Activated T-cell treated with anti-CD3 and anti-CD28 coated beads, Interleukin-2, amount 50 U/mL, for 4 hours (primary cell): Measurements from ENCODE around the gene FREM1. TPM values are rescaled to one million over a fixed set of nuclear protein-coding genes. Genes with fewer than 3 reads are reported as not detected.

ENCODE experiments used
- ATAC-seq, 2 donors: fragments of 200-7000 bp; cut with Tn5 transposase; one replicate each; pipeline ENCODE4 v1.10.0; 2021
- DNase-seq: peaks from one replicate; pipeline ENCODE4 v3.0.0-alpha.2; 2020
- H3K27me3 Mint-ChIP-seq: one replicate; pipeline ENCODE4 v1.8.0; 2021; ENCODE audit warnings: low read depth, mixed read lengths
- H3K36me3 Mint-ChIP-seq: one replicate; pipeline ENCODE4 v1.8.0; 2022; ENCODE audit warnings: mixed read lengths; ENCODE audit not compliant: insufficient read depth
- H3K4me1 Mint-ChIP-seq: one replicate; pipeline ENCODE4 v1.8.0; 2021; ENCODE audit warnings: low read depth, mixed read lengths
- H3K4me3 Mint-ChIP-seq: one replicate; pipeline ENCODE4 v1.8.0; 2021; ENCODE audit warnings: mild to moderate bottlenecking, moderate library complexity, mixed read lengths
- H3K9me3 Mint-ChIP-seq: one replicate; pipeline ENCODE4 v1.8.0; 2021; ENCODE audit warnings: mixed read lengths
- total RNA-seq, 3 donors: library from RNA; stranded (reverse); gene quantifications; one replicate each; pipeline ENCODE4 v1.2.1, GENCODE V29; 2021

Gene FREM1
- total RNA-seq, 3 donors from 2014 or later: 0.11 to 0.14 TPM; not detected in 1

- Mint-ChIP-seq H3K4me1 (no peaks in the 10 kb centered on the region), H3K9me3 (no peaks in the 10 kb centered on the region), H3K4me3 (no peak overlapping the region), H3K27me3 (no peaks in the 10 kb centered on the region), H3K36me3 (no peaks in the 10 kb centered on the region)
- no peak for DNase-seq
- no peak for ATAC-seq
Observed at GRCh38 chr9:14903040-14903439, 7.2 kb downstream of the FREM1 start.

- no peaks in the 10 kb centered on the region for H3K36me3 Mint-ChIP-seq
- DNase-seq: no peak
- H3K4me3 Mint-ChIP-seq: no peak overlapping the region
Observed at GRCh38 chr9:14902561-14902960, 7.7 kb downstream of the FREM1 start.

GRCh38 chr9:14899815-14900193 lies 10.4 kb downstream of the FREM1 start:
- ATAC-seq (no peak), DNase-seq (no peak)
- H3K9me3 Mint-ChIP-seq: no peaks in the 10 kb centered on the region
- H3K27me3 Mint-ChIP-seq: no peaks in the 10 kb centered on the region
- no peaks in the 10 kb centered on the region for H3K4me1 Mint-ChIP-seq
- H3K36me3 Mint-ChIP-seq: no peaks in the 10 kb centered on the region
- no peak overlapping the region for H3K4me3 Mint-ChIP-seq

More at GRCh38 chr9:14902561-14902960, 7.7 kb downstream of the FREM1 start:
- no peaks in the 10 kb centered on the region for H3K27me3 Mint-ChIP-seq
- no peaks in the 10 kb centered on the region for H3K4me1 Mint-ChIP-seq
- ATAC-seq: no peak
- H3K9me3 Mint-ChIP-seq: no peaks in the 10 kb centered on the region

DNA sequence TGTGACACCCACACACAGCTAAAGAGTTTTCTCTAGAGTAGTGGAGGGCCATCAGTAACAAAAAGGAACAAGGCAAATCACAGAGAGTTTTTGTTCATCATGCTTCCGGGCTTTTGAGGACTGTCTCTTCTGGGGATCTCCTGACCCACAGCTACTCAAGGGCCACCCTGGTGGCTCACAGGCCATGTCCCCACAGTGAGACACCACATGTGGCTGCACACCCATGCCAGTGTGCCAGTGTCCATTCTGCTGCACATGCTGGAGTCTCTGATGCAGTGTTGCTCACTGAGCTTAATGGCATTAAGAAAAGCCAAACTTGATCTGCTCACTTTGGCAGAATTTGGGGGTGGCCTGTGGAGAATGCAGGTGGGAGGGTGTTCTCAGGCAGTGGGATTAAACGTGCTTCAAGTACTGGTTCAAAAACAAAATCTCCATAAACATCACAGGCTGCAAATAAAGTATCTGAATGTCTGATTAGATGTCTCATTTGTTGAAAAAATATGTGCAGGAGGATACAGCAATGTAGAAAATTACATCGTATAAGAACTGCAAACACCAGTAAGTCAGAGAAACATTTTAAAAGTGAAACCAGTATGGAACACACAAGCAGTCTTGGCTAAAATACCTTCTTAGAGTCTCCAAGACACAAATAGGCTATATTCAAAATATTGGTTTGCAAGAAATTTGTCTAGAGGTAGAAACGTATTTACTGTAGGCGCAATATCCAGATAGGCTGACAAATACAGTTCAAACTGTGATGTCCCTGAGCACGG lies 11.0 kb downstream of the FREM1 start:
- DNase-seq (no peak), ATAC-seq (no peak)
- H3K36me3 Mint-ChIP-seq: no peaks in the 10 kb centered on the region
- H3K9me3 Mint-ChIP-seq: no peaks in the 10 kb centered on the region
- no peak overlapping the region for H3K4me3 Mint-ChIP-seq
- H3K27me3 Mint-ChIP-seq: no peaks in the 10 kb centered on the region
- no peaks in the 10 kb centered on the region for H3K4me1 Mint-ChIP-seq

- H3K4me1 Mint-ChIP-seq: no peaks in the 10 kb centered on the region
- H3K27me3 Mint-ChIP-seq: no peaks in the 10 kb centered on the region
- no peak for ATAC-seq
- H3K4me3 Mint-ChIP-seq: no peak overlapping the region
- no peaks in the 10 kb centered on the region for H3K36me3 Mint-ChIP-seq
- no peaks in the 10 kb centered on the region for H3K9me3 Mint-ChIP-seq
- no peak for DNase-seq
Observed at GRCh38 chr9:14895806-14896205, 14.4 kb downstream of the FREM1 start.

- H3K4me1 Mint-ChIP-seq: no peaks in the 10 kb centered on the region
- H3K4me3 Mint-ChIP-seq: no peak overlapping the region
- H3K27me3 Mint-ChIP-seq: no peaks in the 10 kb centered on the region
- H3K36me3 Mint-ChIP-seq: no peaks in the 10 kb centered on the region
- H3K9me3 Mint-ChIP-seq: no peaks in the 10 kb centered on the region
- no peak for DNase-seq
- no peak for ATAC-seq
Observed at GRCh38 chr9:14893280-14893679, 16.9 kb downstream of the FREM1 start.

DNA sequence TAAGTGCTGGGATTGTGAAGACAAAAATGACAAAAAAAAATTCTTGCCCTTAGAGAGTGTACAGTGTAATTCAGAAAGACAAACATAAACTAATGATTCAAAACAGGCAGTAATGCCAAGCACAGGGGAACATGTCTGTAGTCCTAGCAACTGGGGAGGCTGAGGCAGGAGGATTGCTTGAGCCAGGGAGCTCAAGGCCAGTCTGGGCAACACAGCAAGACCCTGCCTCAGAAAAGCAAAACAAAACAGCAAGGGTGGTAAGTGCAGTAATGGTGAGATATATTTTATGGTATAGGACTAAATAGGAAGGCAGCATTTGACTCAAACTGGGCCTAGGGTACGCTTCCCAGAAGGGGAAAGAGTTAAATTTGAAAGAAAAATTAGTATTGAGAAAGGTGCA lies 18.9 kb downstream of the FREM1 start:
- Mint-ChIP-seq H3K4me3 (no peak overlapping the region), H3K4me1 (no peaks in the 10 kb centered on the region), H3K27me3 (no peaks in the 10 kb centered on the region), H3K9me3 (no peaks in the 10 kb centered on the region), H3K36me3 (no peaks in the 10 kb centered on the region)
- ATAC-seq: no peak
- no peak for DNase-seq

DNA sequence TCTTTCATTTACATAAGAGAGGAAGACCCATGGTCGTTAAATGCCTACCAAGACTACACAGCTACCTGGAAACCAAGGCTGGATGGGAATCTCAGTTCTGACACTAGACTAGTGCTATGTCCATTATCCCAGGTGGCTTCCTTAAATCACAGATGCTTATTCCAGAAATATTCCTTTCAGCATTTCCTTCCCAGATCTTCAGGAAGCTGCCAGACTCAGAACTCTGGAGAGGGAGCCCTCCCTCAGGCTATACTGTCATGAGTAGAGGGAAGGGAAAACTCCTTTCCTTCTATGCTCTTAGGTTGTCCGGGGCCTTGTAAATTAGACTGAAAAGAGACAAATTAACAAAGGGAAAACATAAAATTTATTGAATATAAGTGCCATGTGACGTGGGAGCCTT lies 20.8 kb downstream of the FREM1 start:
- DNase-seq (no peak), ATAC-seq (no peak)
- Mint-ChIP-seq H3K27me3 (peaks cover 2% of the 10 kb centered on the region), H3K4me3 (no peak overlapping the region), H3K4me1 (no peaks in the 10 kb centered on the region), H3K36me3 (no peaks in the 10 kb centered on the region), H3K9me3 (no peaks in the 10 kb centered on the region)

DNA sequence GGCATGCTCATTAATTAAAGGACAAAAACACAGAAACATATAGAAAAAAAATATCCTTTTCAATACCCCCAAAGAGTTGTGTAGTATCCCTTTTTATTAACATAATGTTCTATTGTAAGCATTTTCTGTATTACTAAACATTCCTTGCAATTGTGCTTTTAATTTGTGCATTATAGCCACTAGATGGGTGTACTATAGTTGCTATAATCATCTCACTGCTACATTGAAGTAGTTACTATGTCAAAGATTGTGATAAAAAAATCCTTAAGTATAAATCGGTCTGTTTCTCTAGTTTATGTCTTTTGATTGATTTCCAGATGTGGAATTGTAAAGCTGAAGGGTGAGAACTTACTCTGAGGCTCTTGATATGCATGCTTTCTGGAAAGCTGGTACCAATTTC lies 21.4 kb downstream of the FREM1 start:
- no peak for DNase-seq
- Mint-ChIP-seq H3K4me1 (no peaks in the 10 kb centered on the region), H3K9me3 (no peaks in the 10 kb centered on the region), H3K36me3 (no peaks in the 10 kb centered on the region), H3K4me3 (no peak overlapping the region), H3K27me3 (peaks cover 2% of the 10 kb centered on the region)
- ATAC-seq: no peak

GRCh38 chr9:14888272-14888671 lies 22.0 kb downstream of the FREM1 start:
- ATAC-seq (no peak), DNase-seq (no peak)
- Mint-ChIP-seq H3K4me3 (no peak overlapping the region), H3K27me3 (peaks cover 3% of the 10 kb centered on the region), H3K4me1 (no peaks in the 10 kb centered on the region), H3K9me3 (no peaks in the 10 kb centered on the region), H3K36me3 (no peaks in the 10 kb centered on the region)

DNA sequence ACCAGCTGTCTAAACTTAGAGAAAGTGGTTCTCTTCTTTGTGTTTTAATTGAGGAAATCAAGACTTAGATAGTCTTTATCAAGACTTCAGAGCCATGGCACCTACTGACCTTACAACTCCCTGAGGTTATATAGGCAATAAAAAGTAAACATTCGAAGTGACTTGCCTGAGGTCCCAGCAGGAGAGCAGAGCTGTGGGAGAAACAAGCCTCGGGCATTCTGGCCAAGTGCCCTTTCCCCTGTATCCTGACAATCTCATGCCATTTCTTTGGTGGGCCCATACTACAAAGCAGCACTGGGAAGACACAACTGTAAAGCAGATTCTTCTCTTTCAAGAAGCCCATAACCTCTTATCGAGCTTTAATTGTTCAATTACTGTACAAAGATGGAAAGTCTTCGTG lies 23.1 kb downstream of the FREM1 start:
- Mint-ChIP-seq H3K36me3 (no peaks in the 10 kb centered on the region), H3K4me1 (no peaks in the 10 kb centered on the region), H3K4me3 (no peak overlapping the region), H3K27me3 (peaks cover 4% of the 10 kb centered on the region), H3K9me3 (no peaks in the 10 kb centered on the region)
- no peak for ATAC-seq
- no peak for DNase-seq

DNA sequence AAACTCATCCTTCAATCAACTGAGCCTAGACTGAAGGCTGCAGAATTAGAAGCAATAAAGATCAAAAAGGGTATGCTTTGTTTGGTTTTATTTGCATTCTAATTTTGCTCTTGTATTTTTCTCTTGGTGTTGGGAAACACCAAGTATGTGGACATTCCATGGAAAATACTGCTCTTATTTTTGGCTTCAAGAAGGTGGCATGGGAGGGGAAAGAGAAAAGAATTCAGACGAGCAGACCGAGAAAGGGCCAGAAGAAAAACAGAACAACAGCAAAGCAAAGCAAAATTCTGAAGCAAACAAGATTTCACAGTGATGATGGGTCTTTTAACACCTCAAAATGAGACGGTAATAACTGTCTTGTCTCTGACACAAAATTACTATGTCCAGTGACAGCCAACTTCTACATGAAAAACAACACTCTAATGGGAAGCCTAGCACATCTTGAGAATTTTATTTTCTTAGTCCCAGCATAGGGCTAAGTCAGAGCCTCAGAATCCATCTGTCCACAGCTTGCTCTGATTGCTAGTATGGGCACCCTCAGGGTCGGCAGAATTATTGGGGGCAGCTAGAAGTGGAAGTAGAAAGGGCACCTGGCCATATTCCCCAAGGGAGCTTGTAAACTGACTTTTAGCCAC lies 26.8 kb downstream of the FREM1 start:
- no peak for DNase-seq
- Mint-ChIP-seq H3K27me3 (peaks cover 4% of the 10 kb centered on the region), H3K4me3 (no peak overlapping the region), H3K9me3 (no peaks in the 10 kb centered on the region), H3K4me1 (no peaks in the 10 kb centered on the region), H3K36me3 (no peaks in the 10 kb centered on the region)
- ATAC-seq: no peak

GRCh38 chr9:14882090-14882489 lies 28.1 kb downstream of the FREM1 start:
- no peak overlapping the region for H3K4me3 Mint-ChIP-seq
- H3K36me3 Mint-ChIP-seq: no peaks in the 10 kb centered on the region
- ATAC-seq (no peak), DNase-seq (no peak)
- H3K9me3 Mint-ChIP-seq: no peaks in the 10 kb centered on the region
- H3K4me1 Mint-ChIP-seq: no peaks in the 10 kb centered on the region
- peaks cover 9% of the 10 kb centered on the region for H3K27me3 Mint-ChIP-seq

GRCh38 chr9:14881006-14881405 lies 29.2 kb downstream of the FREM1 start:
- no peaks in the 10 kb centered on the region for H3K4me1 Mint-ChIP-seq
- no peaks in the 10 kb centered on the region for H3K9me3 Mint-ChIP-seq
- H3K27me3 Mint-ChIP-seq: peaks cover 9% of the 10 kb centered on the region
- H3K36me3 Mint-ChIP-seq: no peaks in the 10 kb centered on the region
- H3K4me3 Mint-ChIP-seq: no peak overlapping the region
- DNase-seq (no peak), ATAC-seq (no peak)

DNA sequence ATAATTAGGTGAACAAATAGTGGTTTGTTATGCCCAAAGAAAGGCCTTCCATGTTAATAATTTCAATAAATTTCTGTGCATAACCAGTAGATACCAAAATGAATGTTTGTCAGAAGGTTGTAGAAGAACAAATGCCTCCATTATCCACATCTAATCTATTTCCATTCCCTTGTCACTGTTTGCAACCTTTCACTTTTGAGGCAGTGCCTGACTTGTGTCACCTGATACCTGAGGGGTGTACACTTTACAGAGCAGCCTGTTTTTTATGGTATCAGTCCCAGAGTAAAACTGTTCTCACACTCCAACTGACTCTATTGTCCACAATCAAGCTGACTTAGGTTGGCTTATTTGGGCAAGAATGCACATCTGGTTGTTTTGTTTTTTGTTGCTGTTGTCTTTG lies 40.1 kb downstream of the FREM1 start:
- Mint-ChIP-seq H3K4me1 (no peaks in the 10 kb centered on the region), H3K9me3 (no peaks in the 10 kb centered on the region), H3K36me3 (no peaks in the 10 kb centered on the region), H3K27me3 (no peaks in the 10 kb centered on the region), H3K4me3 (no peak overlapping the region)
- DNase-seq (no peak), ATAC-seq (no peak)
